GM12891 (cell line): ENCODE measurements around the gene VWA8.

Source experiments
- PAX5 ChIP-seq: IDR thresholded peaks from 2 replicates; pipeline ENCODE4 v1.6.1; 2011; ENCODE audit warnings: low read length, moderate library complexity, mild to moderate bottlenecking; ENCODE audit not compliant: insufficient read depth, severe bottlenecking
- POLR2A ChIP-seq: IDR thresholded peaks from 2 replicates; pipeline ENCODE4 v1.6.1; 2011; ENCODE audit warnings: low read depth, low read length, control low read depth
- POLR2AphosphoS5 ChIP-seq: IDR thresholded peaks from 2 replicates; pipeline ENCODE4 v1.6.1; 2011; ENCODE audit warnings: low read depth, low read length, control low read depth

DNA sequence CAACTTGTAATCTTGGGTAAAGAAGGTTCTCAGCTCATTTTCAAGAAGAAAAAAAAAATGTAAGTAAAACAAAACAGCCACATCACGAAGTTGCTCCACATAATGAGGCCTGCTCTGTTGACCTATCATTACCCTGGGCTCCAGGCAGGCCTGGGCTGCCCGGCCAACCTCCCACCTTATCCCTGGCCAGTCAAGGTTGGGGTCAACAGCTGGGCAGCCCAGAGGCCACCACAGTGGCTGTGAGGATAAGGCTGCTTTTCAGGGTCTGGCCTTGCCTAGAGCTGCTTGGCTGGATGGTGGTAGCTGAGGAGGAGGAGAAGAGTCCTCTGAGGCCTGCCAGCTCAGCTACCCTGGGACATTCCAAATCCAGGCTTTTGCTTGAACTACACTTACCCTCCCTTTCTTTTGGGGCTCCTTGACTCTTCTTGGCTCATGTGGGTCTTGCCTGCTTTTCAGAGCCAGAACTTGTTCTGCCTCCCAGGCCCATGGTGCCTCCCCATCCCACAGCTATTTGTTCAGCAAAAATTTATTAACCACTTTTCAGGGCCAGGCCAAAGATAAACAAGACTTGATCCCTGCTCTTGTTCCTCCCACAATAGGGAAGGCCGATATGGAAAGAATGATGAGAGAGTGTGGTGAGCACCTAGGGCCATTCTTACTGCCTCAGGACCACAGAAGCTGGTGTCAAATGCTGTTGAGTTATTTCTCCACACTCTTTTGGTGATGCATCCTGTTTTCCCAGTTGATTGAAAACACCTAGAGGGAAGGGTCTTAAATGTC lies 401.9 kb downstream of the VWA8 start:
- TF ChIP-seq POLR2AphosphoS5 (no peak), POLR2A (no peak), PAX5 (no peak)
